GM21390 (cell line): ENCODE results near the gene KANSL3.

ENCODE experiments used
- ATAC-seq: cut with Tn5 transposase; IDR thresholded peaks from one replicate; pipeline ENCODE4 v1.9.1; 2021; ENCODE audit not compliant: unreplicated experiment

The KANSL3 gene

GRCh38 chr2:96608469-96609455 lies 29.4 kb downstream of the KANSL3 start:
- no peak for ATAC-seq

DNA sequence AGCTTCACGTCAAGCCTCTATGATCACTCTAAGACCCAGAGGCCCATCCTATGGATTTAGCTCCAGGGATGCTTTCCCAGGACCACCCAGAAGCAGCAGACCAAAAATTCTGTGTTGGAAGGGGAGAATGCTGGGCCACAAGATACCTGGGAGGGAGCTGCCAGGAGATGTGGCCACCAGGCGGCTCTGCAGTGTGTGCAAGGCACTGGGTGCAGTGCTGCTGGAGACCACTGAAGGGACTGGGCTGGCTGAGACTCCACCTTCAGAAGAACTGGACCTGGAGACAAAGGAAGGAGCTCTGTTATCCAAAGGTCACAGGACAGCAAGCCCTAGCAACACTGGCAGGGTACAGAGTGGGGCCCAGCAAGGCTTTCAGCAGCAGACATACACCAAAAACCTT lies 34.0 kb downstream of the KANSL3 start:
- ATAC-seq: no peak

DNA sequence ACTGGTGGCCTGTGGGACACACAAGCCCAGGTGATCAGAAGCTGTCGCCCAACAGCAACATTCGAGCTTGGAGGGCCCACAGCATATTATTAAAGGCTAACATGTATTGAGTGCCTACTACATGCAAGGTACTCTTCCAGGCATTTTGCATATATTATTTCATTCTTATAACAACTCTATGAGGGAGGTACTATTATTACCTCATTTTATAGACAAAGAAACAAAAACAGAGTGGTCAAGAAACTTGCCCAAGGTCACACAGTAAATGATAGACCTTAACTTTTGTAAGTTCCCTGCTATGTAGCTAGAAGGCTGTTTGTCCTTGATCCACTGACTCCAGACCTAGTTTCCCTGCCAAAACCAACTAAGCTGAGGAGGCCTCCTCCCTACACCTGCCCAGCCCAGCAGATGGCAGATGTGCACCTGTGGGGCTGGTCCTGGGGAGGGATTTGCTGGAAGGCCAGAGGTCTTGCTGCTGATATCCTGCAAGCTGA lies 35.7 kb downstream of the KANSL3 start:
- no peak for ATAC-seq

- no peak for ATAC-seq
Measured at GRCh38 chr2:96601382-96602292, 36.5 kb downstream of the KANSL3 start.

DNA sequence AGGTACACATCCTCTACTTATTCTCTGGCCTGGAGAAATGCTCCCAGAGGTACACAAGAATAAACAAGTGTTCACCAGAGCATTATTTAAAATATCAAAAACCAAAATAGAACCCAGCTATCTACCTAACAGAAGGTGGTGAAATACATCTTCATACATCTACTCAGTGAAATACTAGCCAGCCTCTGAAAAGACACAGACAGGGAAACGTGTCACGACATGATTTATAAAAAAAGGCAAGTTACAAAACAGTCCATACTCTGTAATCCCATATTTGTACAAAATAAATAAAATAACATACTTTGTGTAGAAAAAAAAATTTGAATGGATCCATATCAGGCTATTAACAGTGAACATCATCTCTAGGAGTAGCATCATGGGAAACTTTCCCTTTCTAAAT lies 38.2 kb downstream of the KANSL3 start:
- no peak for ATAC-seq

DNA sequence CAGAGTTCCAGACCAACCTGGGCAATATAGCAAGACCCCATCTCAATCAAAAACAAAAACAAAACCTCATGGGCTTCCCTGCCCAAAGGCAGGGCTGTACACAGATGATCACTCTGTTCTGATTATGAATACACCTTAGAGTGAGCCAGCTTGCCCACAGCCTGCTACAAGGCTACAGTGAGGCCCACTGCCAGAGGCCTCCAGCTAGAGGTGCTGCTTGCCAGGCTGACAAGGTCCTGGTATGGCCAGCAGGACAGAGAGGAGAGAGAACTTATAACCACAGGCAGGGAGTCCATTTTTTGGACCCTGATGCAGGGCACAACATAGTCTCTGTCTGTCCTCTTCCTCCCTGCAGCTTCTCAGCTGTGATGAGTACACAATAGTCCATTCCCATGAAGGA lies 41.5 kb downstream of the KANSL3 start:
- ATAC-seq: no peak

DNA sequence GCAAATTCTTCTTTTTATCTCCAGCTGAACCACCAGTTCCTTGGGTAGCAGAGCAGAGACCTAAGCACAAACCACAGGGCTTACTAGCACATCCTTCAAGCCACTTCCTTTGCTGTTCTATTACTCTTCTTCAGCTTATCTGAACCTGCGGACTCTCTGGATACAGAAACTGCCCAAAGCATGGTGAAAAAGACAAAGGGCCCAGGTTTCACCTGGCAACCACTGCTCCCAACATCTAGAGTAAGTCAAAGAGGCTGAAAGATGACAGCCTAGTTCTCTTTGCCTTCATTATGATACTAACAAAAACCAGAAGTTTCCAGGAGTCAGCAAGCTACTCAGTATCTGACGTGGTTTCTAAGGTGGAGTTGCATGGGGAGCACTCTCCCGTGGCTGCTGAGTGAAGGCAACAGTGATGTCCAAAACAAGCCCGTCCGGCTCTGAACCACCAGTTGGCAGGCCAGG lies 43.4 kb downstream of the KANSL3 start:
- ATAC-seq: no peak

- ATAC-seq: no peak
Measured at GRCh38 chr2:96594282-96594681, 43.8 kb downstream of the KANSL3 start.

- ATAC-seq: no peak
Measured at GRCh38 chr2:96591494-96591893, 46.6 kb downstream of the KANSL3 start.

DNA sequence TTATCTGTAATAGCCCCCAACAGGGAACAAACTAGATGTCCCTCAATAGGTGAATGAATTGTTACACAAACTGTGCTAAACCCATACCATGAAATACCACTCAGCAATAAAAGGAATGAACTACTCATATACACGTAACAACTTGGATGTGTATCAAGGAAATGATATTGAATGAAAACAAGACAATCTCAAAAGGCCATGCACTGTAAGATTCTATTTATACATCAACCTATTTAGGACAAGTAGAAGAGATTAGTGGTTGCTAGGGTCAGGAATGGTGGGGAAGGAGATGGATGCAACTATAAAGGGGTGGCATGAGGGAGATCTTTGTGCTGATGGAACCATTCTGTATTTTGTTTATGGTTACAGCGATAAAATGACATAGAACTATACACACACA lies 47.1 kb downstream of the KANSL3 start:
- ATAC-seq: no peak

- no peak for ATAC-seq
Measured at GRCh38 chr2:96587843-96588242, 50.3 kb downstream of the KANSL3 start.

- no peak for ATAC-seq
Measured at GRCh38 chr2:96584017-96584416, 54.1 kb downstream of the KANSL3 start.

DNA sequence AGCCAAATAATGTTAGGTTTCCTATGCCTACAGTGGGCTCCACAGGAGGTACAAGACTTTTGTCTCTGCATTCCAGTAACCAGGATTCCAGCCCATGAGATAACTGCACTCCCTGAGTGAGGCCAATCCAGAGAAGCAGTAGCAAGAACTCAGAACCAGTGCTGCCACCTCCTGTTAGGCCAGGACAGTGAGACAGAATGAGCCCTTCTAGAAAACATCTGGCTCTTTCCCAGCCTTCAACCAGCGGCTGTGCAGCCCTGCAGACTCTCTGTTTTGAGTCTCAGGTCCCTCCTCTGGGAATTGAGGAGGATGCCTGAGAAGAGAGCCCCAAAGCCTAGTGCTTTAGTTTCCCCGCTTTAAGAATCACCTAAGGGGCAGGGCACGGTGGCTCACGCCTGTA lies 57.3 kb downstream of the KANSL3 start:
- no peak for ATAC-seq

DNA sequence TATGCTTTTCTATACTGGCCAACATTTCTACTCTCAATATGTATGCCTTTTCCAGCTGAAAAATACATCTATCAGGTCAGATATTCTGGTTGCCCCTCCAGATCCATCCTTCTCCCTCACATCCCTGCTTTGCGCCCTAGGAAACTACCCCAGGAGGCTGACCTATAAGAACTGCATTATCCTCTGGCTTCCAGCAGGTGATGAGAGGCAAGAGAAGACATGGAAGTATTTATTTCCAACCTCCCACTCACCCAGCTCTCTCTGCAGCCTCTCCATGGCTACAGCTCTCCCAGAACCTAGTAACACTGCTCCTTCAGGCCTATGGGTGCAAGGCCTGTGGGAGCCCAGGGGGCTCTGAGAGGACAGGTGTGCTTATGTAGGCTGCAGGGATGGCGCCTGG lies 58.7 kb downstream of the KANSL3 start:
- ATAC-seq: no peak

GRCh38 chr2:96578731-96579130 lies 59.4 kb downstream of the KANSL3 start:
- no peak for ATAC-seq

- ATAC-seq: no peak
Measured at GRCh38 chr2:96577501-96577900, 60.6 kb downstream of the KANSL3 start.

- no peak for ATAC-seq
Measured at GRCh38 chr2:96575785-96576456, 62.2 kb downstream of the KANSL3 start.

- ATAC-seq: no peak
Measured at GRCh38 chr2:96574364-96574763, 63.7 kb downstream of the KANSL3 start.

- ATAC-seq: no peak
Measured at GRCh38 chr2:96568094-96568493, 70.0 kb downstream of the KANSL3 start.

GRCh38 chr2:96565111-96565510 lies 73.0 kb downstream of the KANSL3 start:
- ATAC-seq: no peak

- ATAC-seq: no peak
Measured at GRCh38 chr2:96564563-96564962, 73.5 kb downstream of the KANSL3 start.
